HEK293 (cell line): ENCODE measurements around the gene WWC1.

Experiments
- ZBTB21 ChIP-seq: fragments of 450-650 bp; formaldehyde crosslinking; IDR thresholded peaks from 2 replicates; pipeline ENCODE4 v1.5.1; 2017; ENCODE audit warnings: missing biosample characterization, missing genetic modification characterization
- ZEB2 ChIP-seq: fragments of 450-650 bp; formaldehyde crosslinking; IDR thresholded peaks from 2 replicates; pipeline ENCODE4 v1.5.1; 2016; ENCODE audit warnings: missing biosample characterization, missing genetic modification characterization
- ZNF514 ChIP-seq: fragments of 450-650 bp; formaldehyde crosslinking; IDR thresholded peaks from 2 replicates; pipeline ENCODE4 v1.5.1; 2016; ENCODE audit warnings: missing biosample characterization, missing genetic modification characterization
- ZNF530 ChIP-seq: fragments of 450-650 bp; formaldehyde crosslinking; IDR thresholded peaks from 2 replicates; pipeline ENCODE4 v1.5.1; 2016; ENCODE audit warnings: low read depth, missing biosample characterization, missing genetic modification characterization
- ZNF558 ChIP-seq: fragments of 450-650 bp; formaldehyde crosslinking; IDR thresholded peaks from 2 replicates; pipeline ENCODE4 v1.5.1; 2016; ENCODE audit warnings: missing biosample characterization, missing genetic modification characterization
- TF ChIP-seq, protein P1 (sequence below): fragments of 450-650 bp; formaldehyde crosslinking; IDR thresholded peaks from 2 replicates; pipeline ENCODE4 v1.5.1; 2016; ENCODE audit warnings: missing biosample characterization, missing genetic modification characterization, low read depth
- TF ChIP-seq, protein P2 (sequence below): fragments of 450-650 bp; formaldehyde crosslinking; IDR thresholded peaks from 2 replicates; pipeline ENCODE4 v1.5.1; 2016; ENCODE audit warnings: missing biosample characterization, missing genetic modification characterization
- TF ChIP-seq, protein P3 (sequence below): fragments of 450-650 bp; formaldehyde crosslinking; IDR thresholded peaks from 2 replicates; pipeline ENCODE4 v1.5.1; 2016; ENCODE audit warnings: missing biosample characterization, missing genetic modification characterization

DNA sequence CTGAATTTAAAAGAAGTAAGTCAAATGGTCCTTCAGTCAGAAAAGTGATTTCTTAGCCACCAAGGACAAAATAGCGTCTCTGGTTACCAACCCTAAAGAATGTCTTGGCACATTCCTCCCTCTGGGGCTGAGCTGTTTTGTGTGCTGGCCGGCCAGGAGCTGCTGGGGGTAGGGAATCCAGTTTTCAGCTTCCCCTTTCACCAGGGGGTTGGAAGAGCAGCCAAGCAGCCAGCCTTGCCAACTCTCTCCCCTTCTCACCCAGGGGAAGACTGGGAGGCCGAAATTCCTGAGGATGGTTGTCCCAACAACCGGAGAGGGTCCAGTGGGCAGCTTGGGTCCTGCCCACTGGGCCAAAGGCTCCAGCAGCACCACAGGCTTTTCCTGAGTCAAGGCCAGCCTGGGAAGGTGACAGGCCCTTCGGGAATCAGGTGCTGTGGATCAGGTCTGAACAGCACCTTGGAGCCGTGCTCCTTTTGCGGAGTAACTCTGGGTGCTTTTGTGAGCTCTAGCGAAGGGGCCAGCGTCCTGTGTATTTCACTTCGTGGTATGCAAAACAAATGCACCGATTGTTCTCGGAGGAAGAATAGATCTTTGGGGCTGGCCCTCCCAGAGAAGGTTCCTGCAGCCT lies 4.2 kb downstream of the WWC1 start:
- TF ChIP-seq ZEB2 (tag by site-specific recombination), result no peak
- TF ChIP-seq, protein P1, sequence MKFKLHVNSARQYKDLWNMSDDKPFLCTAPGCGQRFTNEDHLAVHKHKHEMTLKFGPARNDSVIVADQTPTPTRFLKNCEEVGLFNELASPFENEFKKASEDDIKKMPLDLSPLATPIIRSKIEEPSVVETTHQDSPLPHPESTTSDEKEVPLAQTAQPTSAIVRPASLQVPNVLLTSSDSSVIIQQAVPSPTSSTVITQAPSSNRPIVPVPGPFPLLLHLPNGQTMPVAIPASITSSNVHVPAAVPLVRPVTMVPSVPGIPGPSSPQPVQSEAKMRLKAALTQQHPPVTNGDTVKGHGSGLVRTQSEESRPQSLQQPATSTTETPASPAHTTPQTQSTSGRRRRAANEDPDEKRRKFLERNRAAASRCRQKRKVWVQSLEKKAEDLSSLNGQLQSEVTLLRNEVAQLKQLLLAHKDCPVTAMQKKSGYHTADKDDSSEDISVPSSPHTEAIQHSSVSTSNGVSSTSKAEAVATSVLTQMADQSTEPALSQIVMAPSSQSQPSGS, result no peak
- TF ChIP-seq, protein P2, sequence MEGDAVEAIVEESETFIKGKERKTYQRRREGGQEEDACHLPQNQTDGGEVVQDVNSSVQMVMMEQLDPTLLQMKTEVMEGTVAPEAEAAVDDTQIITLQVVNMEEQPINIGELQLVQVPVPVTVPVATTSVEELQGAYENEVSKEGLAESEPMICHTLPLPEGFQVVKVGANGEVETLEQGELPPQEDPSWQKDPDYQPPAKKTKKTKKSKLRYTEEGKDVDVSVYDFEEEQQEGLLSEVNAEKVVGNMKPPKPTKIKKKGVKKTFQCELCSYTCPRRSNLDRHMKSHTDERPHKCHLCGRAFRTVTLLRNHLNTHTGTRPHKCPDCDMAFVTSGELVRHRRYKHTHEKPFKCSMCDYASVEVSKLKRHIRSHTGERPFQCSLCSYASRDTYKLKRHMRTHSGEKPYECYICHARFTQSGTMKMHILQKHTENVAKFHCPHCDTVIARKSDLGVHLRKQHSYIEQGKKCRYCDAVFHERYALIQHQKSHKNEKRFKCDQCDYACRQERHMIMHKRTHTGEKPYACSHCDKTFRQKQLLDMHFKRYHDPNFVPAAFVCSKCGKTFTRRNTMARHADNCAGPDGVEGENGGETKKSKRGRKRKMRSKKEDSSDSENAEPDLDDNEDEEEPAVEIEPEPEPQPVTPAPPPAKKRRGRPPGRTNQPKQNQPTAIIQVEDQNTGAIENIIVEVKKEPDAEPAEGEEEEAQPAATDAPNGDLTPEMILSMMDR (tag by site-specific recombination), result peak; percentile 51; the same call in 1 of the 2 replicates
- TF ChIP-seq ZNF530 (tag by site-specific recombination), result no peak
- no peak for TF ChIP-seq ZBTB21 (tag by site-specific recombination)
- TF ChIP-seq, protein P3, sequence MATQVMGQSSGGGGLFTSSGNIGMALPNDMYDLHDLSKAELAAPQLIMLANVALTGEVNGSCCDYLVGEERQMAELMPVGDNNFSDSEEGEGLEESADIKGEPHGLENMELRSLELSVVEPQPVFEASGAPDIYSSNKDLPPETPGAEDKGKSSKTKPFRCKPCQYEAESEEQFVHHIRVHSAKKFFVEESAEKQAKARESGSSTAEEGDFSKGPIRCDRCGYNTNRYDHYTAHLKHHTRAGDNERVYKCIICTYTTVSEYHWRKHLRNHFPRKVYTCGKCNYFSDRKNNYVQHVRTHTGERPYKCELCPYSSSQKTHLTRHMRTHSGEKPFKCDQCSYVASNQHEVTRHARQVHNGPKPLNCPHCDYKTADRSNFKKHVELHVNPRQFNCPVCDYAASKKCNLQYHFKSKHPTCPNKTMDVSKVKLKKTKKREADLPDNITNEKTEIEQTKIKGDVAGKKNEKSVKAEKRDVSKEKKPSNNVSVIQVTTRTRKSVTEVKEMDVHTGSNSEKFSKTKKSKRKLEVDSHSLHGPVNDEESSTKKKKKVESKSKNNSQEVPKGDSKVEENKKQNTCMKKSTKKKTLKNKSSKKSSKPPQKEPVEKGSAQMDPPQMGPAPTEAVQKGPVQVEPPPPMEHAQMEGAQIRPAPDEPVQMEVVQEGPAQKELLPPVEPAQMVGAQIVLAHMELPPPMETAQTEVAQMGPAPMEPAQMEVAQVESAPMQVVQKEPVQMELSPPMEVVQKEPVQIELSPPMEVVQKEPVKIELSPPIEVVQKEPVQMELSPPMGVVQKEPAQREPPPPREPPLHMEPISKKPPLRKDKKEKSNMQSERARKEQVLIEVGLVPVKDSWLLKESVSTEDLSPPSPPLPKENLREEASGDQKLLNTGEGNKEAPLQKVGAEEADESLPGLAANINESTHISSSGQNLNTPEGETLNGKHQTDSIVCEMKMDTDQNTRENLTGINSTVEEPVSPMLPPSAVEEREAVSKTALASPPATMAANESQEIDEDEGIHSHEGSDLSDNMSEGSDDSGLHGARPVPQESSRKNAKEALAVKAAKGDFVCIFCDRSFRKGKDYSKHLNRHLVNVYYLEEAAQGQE (tag by site-specific recombination), result no peak
- no peak for TF ChIP-seq ZNF558 (tag by site-specific recombination)
- TF ChIP-seq ZNF514 (tag by site-specific recombination), result no peak
